Measurements from ENCODE around the gene GSDME.

Gene GSDME

DNA sequence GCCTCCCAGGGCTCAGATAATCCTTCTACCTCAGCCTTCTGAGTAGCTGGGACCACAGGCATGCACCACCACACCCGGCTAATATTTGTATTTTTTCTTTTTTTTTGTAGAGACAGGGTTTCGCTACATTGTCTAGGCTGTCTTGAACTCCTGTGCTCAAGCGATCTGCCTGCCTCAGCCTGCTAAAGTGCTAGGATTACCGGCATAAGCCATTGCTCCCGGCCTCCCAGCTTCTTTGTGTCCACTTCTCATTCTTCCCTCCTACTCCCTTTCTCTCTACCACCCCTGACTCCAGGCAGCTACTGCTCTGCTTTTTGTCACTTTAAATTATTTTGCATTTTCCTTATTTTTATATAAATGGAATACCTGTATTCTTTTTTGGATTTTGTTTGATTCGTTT lies 100.7 kb downstream of the GSDME start:
- Histone ChIP-seq H3K4me3 (no peak overlapping the region), H3K27ac (no peak overlapping the region), H3K9ac (ENCODE audit: insufficient read length) (no peak overlapping the region), H3K9me3 (ENCODE audit: low read depth, low read length) (no peaks in the 10 kb centered on the region), H3K36me3 (ENCODE audit: insufficient read depth, low read length) (peaks cover 9% of the 10 kb centered on the region)
- no peak for DNase-seq (ENCODE audit: low read depth, low spot score)
- TF ChIP-seq POLR2AphosphoS5 (IDR thresholded peaks at IDR 0.05; ENCODE audit: borderline replicate concordance, low read depth, low read length) (no peak), FOXP2 (optimal IDR thresholded peaks at IDR 0.05; ENCODE audit: control extremely low read depth, extremely low read length, insufficient read depth) (no peak), EZH2 (IDR thresholded peaks at IDR 0.05) (no peak)

DNA sequence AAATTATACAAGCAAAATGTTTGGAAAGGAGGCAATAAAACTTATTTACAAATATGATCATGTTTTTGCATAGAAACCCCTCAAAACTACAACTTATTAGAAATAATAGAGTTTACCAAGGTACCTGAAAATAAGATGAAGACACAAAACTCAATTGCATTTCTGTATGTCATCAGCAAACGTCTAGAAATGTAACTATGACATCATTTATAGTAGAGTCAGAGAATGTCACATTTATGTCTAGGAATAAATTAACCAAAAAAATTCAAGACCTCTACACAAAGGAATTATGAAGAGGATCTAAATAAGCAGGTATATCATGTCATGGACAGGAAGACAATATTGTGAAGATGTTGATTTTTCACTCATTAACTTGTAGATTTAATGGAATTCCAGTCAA lies 103.0 kb downstream of the GSDME start:
- Histone ChIP-seq H3K27ac (no peak overlapping the region), H3K36me3 (ENCODE audit: insufficient read depth, low read length) (peaks cover 6% of the 10 kb centered on the region; the same call in 1 of the 2 replicates), H3K9ac (ENCODE audit: insufficient read length) (no peak overlapping the region), H3K9me3 (ENCODE audit: low read depth, low read length) (no peaks in the 10 kb centered on the region), H3K4me3 (no peak overlapping the region)
- TF ChIP-seq EZH2 (IDR thresholded peaks at IDR 0.05): no peak
- no peak for TF ChIP-seq FOXP2 (optimal IDR thresholded peaks at IDR 0.05; ENCODE audit: control extremely low read depth, extremely low read length, insufficient read depth)
- TF ChIP-seq POLR2AphosphoS5 (IDR thresholded peaks at IDR 0.05; ENCODE audit: borderline replicate concordance, low read depth, low read length): no peak
- no peak for DNase-seq (ENCODE audit: low read depth, low spot score)

DNA sequence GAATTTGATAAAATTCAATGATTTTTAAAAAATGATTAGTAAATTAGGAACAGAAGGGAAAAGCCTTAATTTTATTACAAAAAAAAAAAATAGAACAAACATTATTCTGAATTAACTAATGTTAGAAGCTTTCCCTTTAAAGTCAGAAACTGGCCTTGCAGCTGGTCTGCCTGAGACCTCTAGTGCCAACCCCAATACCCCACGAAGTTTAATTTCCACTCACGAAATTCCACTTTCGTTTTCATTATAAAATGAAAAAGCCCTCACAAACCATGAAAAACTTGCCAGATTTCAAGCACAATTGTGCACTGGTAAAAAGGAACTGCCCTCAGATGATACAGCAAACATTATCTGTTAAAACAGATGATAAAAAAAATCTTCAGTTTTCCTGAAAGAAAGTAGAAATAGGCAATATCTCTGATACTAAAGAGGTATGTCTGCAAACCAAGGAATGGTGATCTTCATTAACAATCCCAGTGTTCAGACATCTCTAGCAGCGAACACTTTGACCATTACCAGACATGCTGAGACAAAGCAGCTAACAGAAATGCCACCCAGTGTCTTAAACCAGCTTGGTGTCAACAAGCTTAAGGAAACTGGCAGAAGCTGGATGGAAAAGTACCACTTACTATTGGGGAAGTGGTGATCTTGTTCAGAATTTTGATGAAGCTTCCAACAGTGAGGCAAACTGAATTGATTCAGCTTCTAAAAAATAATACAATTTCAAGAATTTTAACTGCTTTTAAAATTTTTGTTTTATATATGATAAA lies 103.8 kb downstream of the GSDME start:
- Histone ChIP-seq H3K9ac (ENCODE audit: insufficient read length) (no peak overlapping the region), H3K36me3 (ENCODE audit: insufficient read depth, low read length) (peaks cover 6% of the 10 kb centered on the region; the same call in 1 of the 2 replicates), H3K4me3 (no peak overlapping the region), H3K27ac (no peak overlapping the region), H3K9me3 (ENCODE audit: low read depth, low read length) (no peaks in the 10 kb centered on the region)
- TF ChIP-seq FOXP2 (optimal IDR thresholded peaks at IDR 0.05; ENCODE audit: control extremely low read depth, extremely low read length, insufficient read depth) (no peak), POLR2AphosphoS5 (IDR thresholded peaks at IDR 0.05; ENCODE audit: borderline replicate concordance, low read depth, low read length) (no peak), EZH2 (IDR thresholded peaks at IDR 0.05) (no peak)
- no peak for DNase-seq (ENCODE audit: low read depth, low spot score)

DNA sequence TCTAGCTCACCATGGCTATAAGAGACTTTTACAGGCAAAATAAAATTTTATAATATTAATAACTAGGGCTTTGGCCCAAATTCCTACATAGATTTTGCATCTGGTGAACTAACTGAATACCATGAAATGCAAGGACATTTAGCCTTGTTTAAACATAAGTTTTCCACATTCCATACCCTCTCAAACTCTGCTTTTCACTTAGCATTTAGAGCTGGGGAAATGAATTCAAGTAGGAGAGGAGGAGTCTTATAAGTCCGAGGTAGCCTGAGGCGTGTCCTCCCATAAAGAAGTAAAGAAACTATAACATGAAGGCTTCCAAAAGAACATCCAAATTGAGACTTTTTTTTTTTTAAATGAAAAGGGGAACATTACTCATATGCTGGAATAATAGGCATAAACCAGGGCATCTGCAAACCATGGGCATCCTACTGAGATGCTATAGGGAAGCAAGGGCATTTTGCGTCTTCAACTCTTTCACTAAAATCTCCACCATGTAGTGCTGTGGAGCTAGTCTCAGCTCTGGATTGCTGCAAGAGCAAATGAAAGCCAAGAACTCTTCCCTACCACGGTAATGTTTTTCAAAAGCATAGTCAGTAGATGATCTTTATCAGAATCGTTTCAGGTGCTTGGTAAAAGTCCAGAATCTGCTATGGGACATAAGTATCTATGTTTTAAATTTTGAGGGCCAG lies 104.9 kb downstream of the GSDME start:
- no peak overlapping the region for H3K9ac ChIP-seq (ENCODE audit: insufficient read length)
- no peaks in the 10 kb centered on the region for H3K9me3 ChIP-seq (ENCODE audit: low read depth, low read length)
- H3K36me3 ChIP-seq (ENCODE audit: insufficient read depth, low read length): no peaks in the 10 kb centered on the region
- TF ChIP-seq EZH2 (IDR thresholded peaks at IDR 0.05): no peak
- H3K27ac ChIP-seq: no peak overlapping the region
- no peak for DNase-seq (ENCODE audit: low read depth, low spot score)
- H3K4me3 ChIP-seq: no peak overlapping the region

Measured in SK-N-MC (cell line).